ENCODE data around the gene PAX8.
"Not testable (repeated sequence)": the region's sequence is repeated elsewhere in the genome, so short reads cannot be mapped to it uniquely, and the experiment has no call there.

Gene PAX8

DNA sequence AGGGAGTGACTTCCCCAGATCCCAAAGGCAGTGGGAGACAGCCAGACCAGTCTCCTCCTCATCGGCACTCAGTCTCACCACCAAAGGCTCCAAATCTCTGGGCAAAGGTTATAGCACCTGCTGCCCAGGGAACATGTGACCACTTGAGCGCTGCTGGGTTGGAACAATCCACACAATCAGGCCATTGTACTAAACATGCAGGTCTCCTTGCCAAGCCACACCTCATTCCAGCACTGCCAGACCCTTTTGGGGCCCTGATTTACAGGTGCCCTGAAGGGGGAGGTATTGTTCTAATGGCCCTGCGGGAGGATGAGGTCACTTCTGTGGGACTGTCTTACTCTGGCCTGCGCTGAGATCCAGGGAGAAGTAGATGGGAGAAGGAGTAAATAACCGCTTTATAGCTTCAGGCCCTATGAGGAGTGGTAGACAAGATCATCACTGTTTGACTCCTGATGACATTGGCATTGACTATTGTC lies 10.0 kb upstream of the PAX8 start:
- DNase-seq (ENCODE audit: low spot score), result not testable (repeated sequence)

DNA sequence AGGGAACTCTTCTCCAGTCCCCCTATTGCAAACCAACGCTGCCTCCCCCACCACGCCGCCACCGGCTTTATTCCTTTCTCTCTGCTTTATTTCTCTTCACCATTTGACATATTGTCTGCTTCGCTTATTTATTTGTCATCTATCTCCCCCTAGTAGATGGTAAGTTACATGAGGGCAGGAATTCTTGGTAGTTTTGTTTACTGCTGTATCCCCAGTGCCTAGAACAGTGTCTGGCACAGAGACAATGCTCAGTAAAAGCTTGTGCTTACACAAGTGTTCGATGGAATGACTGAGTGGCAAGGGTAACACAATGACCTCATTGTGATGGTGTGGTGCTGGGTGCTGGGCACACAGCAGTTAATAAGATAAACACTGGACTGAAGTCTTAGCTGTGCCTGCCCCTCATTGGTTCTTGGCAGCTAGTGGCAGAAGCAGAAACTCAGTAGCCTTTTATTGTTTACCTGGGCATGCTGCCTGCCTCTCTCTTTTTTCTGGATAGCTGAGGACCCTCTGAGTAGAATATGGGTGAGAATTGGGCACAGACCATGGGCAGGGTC lies 9.5 kb upstream of the PAX8 start:
- not testable (repeated sequence) for DNase-seq (ENCODE audit: low spot score)

DNA sequence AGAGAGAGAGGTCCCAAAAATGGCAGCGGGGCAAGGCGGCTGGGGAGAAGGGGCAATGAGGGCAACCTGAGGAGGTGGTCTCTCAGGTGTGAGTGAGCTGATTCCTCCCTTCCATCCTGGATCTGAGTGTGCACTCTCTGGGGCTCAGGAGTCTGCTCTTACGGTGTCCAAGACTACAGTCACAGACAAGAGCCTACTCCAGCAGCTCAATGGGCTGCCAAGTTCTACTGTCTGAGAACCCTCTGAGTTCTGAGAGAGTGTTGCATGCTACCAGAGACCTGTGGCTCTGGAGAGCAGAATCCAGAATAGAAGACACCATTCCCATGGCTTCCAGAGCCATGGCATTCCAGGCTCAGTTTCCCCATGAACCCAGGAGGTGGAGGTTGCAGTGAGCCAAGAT lies 7.1 kb upstream of the PAX8 start:
- no peak for DNase-seq (ENCODE audit: low spot score)

DNA sequence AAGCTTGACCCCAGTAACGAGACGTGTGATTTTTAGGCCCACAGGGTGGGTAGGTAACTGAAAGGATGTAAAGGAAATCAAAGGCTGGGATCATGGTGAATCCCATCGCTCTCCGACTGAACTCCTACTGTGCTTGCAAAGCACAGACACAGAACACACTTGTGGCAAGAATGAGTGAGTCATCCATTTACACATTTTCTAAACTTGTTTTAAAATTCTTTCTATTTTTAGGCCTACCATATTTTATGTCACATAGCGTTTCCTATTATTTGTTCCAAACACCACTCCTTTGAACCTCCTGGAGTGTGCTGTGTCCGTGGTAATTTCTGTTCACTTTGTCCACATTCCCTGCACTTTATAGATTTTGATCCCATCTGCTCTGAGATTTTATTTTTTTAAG lies 6.3 kb upstream of the PAX8 start:
- DNase-seq (ENCODE audit: low spot score), result not testable (repeated sequence)

DNA sequence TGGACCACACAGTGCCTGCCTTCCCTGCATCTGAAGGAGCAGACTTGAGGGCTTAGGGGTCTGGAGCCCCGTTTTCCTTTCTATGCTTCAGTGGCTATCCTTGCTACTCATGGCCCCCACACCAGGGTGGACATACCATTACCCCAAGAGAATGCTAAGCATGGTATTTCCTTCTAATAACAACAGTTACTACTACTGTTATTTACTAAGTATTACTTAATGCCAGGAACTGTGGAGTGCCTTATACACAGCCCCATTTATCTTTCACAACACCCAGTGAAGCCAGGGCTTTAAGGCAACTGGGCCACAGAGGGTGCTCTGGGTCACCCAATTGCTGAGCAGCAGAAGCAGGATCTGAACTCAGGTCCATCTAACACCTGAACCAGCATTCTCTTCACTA lies 5.8 kb upstream of the PAX8 start:
- DNase-seq (ENCODE audit: low spot score), result no peak

DNA sequence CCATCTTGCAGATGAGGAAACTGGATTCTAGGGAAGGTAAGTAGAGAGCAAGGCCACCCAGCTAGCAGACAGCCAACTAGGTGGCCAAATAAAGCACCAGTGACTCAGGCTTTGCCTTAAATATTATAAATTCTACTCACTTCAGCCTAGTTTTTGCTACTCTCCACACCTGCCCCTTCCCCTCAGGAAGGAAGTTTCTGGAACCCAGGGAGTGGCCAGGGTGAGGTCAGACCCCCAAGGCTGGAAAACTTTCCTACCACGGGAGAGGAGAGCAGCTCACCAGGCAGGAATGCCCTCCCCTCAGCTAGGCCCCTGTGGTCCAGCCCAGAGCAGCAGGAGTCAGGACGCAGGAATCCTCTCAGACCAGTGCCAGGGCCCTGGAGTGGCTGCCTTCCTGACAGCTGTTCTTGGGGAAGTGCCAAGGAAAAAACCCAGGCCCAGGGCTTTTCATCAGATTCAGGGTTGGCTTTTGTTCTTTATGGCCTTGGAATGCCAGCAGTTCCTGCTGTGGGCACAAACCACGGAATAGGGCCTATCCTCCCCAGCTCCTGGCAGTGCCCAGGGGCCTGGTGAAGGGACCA lies 5.1 kb upstream of the PAX8 start:
- no peak for DNase-seq (ENCODE audit: low spot score)

DNA sequence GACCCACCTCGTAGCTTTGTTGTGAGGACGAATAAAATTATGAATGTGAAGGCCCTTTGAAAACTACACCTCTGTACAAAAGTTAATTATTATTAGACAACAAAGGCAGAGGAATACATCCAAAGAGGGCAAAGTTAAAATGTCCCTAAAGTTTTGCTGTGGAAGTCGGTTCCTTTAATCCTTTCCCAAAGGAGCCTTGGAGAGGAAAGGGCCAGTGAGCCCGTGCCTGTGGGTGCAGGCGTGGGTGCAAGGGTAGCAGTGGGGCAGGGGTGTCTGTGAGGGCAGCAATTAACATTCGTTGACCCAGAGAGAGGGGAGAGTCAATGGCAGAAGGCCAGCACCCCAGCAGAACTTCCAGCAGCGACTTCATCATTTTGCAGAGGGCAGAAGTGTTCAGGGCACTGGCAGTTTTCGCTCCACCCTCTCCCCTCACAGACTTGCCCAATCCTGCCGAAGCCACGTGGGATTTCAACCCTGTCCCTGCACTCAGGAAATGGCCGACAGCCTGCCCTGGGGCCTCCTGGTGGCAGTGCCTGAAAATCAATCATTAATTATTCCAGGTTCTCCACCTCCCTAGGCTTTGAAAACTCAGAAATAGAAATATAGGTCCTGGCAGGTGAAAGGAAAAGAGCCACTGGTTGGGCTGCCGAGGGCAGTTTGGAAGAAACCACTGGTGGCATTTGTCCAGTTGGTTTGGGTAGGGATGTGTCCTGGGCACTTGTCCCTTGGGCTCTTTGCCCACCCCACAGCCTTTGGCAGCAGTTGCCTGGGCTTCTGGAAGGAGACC lies 4.2 kb upstream of the PAX8 start:
- DNase-seq (ENCODE audit: low spot score), result no peak

DNA sequence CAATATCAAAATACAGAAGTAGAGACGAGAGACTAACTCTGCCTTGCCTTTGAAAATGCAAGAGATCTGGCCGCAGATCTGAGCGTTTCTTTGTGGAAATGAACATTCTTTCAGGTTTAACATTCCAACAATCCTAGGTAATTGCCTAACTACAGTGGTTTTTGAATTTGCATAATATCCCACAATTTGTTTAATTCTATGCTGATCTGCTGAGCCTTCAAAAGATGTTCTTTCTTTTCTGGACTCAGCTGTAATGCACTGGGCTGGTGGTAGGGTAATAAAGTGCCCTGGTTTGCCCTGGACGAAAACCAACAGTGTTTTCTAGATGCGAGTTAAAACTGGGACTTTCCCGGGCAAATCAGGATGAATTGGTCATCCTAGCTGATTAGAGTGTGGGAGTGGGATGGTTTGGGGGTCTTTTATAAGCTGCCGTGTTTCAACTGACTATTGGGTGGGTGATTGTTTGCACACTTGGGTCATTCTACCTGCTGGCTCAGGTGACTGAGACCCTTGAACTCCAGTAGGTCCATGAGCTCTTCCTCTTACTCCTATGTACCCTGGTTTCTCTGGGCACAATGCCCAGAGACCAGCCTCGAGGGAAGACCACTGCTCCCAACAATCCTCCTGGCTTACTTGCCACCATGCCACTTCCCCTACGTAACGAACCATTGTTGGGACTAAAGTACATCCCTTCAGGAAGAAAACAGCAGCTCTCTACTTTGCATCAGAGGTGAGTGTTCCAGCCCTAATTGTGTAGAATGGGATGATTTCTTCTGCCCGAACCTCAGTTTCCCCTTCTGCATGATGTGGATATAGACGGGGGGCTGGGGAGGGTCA lies 3.4 kb upstream of the PAX8 start:
- no peak for DNase-seq (ENCODE audit: low spot score)

DNA sequence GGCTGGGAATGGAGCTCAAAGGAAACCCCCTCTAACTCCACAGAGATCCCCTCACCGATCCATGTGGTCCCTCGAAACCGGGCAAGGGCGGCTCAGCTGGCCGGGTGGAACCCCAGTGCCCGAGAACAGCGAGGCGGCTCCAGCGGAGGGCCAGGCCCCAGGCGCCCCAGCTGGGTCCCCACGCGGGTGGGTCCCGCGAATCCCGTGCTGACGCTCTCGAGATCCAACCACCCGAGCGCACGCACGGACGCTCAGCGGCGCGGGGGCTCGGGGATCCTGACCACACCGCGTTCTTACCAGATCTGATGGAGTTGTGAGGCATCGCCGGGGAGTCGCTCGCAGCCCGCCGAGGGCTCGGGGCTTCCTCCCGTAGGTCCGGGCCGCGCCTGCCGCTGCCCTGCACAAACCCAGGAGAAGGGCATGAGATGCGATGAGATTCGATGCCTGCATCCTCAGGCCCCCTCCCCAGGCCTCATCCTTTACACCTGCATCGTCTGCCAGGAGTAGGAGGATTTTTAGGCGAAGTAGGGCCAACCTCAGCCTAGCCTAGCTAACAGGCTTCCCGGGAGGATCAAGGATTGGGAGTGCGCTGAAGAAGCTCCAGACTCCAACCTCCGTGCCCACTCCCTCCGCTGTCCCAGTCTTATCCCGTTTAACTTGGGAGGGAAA lies 514 bp downstream of the PAX8 start:
- DNase-seq (ENCODE audit: low spot score), result no peak

DNA sequence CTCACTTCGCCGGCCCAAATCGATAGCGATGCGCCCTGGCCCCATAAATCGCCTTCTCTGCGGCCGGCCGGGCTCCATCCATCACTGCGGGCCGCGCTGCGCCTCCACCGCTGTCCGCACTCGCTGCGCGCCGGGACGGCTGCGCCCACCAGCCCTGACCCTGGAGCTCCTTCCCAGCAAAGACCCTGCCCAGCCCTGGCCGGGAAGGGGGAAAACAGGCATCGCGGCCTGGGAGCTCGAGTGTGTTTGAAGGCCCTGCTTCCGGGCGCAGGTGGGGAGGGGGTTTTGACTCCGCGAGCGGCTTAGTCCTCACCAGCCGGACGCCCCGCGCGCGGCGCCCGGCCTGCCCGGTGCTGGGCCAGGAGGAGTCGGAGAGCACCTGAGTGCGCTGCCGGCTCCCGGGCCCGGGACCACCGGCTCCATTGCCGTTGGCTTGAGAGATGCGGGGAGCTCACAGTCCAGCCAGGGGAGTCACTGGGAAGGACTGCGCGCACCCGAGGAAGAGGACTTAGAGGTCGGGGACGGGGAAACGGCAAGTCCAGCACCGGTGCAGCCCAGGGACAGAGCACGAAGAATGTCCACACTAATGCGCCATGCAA lies 1.1 kb downstream of the PAX8 start:
- no peak for DNase-seq (ENCODE audit: low spot score)

DNA sequence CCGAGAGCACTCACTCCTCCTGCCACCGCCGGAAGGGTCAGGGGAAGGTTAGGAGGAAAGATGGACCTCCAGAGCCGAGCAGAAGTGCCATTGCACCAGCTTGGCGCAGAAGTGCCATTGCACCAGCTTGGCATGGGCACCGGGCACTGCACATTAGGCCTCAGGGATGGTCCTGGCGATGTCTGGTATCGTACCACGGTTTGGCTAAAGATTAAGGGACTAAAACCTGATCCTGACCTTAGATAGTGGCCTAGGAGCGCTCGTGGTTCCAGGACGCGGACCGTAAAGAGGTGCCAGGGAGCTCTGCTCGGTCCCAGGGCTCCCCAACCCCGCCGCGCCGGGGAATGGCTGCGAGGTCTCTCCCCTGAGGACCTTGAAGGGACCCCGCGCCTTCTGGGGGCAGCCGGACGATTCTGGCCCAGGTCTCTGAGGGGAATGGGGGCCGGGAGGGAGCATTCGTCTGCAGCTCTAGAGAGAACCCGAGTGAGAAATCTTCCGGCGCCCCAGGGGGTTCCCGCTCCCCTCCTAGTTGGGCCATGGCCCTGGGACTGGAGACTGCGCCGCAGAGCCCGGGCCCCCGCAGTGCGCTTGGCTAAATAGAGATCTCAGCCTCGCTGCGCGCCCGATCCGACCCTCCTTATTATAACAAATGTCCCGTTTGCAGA lies 1.8 kb downstream of the PAX8 start:
- no peak for DNase-seq (ENCODE audit: low spot score)

DNA sequence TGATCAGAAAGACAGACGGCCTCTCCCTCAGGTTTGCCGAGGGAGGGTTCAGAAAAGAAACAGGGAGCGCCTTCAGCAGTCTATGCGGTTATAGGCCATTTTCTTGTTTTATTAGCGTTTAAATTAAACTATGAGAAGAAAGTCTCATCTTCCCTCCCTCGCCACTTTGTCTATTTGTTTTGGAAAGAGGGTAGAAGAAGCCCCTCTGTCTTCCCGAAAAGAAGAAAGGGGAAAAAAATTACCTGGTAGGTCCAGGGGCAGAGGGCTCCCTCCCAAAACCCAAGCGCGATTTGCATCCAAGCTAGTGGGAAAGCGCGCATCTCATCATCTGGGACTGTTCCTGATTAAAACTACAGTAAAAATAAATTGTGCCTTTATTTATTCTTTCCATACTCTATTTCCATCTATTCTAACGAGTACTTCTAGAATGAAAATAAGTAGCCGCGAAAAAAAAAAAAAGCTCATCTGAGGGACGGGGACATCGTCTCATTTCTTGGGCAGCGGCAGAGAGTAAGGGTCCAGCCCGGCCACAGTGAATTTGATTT lies 2.4 kb downstream of the PAX8 start:
- no peak for DNase-seq (ENCODE audit: low spot score)

DNA sequence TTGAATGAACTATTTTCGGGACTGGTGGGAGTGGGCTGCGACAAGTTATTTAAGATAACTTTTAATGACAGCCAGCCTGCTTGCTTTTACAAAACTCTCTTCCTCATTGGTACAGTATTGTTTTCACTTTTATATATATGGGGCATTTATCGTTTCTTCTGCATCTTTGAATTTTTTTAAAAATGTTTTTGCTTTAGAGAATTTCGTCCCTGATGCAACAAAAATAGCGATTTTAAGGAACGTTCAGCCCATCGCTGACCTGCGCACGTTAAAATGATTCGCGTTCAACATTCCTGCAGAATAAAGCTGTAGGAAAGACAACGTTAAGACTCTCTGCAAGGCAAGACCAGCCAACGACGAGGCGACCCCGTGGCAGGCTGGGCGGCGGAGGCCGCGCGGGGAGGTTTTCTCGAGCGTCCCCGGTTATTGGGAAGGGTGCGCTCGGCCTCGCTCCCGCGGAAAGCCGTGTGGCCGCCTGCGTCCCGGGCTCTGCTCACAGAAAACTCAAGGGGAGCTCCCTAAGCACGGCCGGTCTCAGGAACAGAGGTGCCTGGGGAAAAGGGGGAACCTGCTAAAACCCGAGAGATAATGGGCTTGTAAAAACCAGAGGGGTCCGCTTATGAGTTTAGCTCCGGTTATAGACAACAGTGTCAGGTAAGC lies 3.0 kb downstream of the PAX8 start:
- DNase-seq (ENCODE audit: low spot score), result no peak

DNA sequence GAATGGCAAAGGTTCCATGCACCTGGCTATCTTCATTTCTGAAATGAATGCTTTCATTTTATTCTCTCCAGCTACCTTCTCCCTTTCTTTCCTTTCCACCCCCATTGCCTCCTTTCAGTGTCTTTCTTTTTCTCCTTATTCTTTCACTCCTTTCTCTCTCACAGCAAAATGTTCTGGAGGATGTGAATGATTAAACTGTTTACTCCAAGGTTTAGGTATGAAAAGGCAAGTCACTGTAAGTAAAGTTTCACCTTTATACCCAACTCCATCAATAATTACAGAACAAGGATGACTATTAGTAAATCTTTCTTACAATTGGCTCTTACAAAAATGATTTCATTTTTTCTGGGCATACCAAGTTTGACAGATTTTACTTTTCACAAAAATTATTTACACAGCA lies 4.3 kb downstream of the PAX8 start:
- DNase-seq (ENCODE audit: low spot score), result no peak

DNA sequence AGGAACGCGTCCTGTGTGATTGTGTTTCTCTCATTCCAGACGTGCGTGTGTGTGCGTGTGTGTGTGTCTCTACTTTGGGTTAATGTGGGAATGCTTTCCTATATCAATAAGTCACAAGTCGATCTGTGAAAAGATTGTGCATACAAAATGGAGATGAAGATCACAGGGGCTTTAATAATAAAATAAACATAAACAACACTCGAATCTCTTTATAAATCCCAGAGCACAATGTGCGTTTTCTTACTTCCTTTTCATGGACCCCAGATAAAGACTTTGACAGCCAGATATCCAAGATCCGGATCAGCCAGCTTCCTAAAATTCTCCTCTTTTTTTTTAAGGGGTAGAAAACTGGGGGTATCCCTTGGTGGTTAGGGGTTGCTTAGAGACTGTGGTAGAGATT lies 4.7 kb downstream of the PAX8 start:
- no peak for DNase-seq (ENCODE audit: low spot score)

DNA sequence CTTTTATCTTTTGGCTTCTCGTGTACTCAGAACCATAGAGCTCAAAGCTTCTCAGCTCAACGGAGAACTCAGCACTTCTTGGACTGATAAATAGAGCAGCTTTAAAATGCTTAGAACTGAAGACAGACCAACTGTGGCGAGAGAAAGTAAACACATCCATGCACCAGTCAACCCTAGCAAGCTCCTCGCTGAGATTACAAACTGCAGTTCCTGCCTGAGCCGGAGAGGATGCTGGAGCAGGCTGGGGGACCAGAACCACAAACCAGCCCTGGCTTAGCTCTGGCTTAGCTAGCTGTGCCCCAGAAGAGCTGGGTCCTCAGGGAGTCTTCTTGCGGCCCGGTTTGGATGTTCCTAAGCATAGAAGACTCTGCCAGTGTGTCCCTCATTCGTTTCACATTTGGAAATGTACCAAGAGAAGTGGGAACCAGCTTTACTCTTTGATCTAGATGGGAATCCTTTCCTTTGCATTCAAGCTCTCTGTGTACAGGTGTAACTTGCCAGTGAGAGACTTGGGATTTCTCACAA lies 5.6 kb downstream of the PAX8 start:
- peak; percentile 29 for DNase-seq (ENCODE audit: low spot score)

DNA sequence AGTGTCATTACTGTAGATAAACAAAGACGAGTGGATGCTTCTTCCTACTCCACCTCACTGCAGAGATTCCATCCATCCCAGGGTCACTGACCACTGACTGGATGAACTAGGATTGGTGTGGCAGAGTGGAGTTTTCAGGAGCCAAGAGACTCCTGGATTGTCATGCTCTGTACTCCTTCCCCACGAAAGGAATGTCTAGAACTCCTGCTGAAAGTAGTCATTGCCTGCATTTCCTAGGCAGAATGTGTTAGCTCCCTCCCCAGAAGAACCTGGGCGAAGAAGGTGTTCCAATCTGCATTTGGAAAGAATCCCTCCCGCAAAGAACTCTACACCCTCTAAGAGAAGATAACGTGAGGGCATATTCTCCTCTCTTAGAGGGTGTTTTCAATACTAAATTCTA lies 6.2 kb downstream of the PAX8 start:
- no peak for DNase-seq (ENCODE audit: low spot score)

DNA sequence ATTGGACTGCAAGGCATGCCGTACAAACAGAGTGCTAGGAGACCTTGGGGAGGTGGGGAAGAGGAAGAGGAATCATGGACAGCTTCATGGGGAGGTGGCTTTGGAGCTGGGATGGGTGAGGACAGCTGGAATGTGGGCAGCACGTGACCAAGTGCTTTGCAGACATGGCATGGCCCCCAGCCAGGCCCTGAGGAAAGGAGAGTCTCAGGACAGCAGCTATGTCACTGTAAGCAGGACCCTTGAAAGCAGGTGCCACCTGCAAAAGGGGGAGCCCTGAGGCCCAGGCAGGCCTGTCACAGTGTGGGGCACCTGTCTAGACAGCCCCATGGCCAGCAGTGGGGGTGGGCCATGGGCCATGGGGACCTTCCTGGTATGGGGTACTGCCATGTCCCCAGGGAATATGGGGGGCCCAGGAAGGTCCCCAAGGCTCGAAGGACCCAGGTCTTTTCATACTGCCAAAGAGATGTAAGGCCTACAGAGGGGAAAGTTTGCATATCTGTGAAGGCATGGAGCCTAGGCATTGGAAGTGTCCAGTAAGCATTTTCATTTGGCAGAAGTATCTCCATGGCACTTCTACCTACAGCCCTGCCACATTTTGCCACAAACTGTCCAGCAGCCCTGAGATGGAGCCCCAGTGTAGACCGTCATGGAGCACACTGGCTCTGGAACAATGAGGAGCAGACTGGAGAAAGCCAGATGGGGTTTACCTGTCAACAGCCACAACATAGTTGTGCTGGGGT lies 9.9 kb downstream of the PAX8 start:
- DNase-seq (ENCODE audit: low spot score), result no peak

DNA sequence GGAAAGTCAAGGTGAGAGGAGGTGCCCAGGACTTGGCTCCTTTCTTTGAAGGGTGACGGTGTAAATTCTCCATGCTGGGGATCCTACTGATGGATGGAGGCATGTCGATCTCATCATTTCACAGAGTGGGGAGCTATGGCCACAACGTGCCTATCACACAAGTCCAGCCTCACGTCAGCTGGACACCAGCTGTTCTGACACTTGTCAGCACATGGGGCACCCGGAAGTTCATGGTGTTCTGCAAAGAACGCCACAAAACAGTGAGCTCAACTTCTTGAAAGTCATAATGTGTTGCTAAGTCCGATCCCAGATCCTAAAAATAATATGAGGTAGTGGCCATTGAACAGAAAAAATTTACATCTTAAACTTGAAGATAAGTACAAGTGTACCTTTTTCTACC lies 12.3 kb downstream of the PAX8 start:
- no peak for DNase-seq (ENCODE audit: low spot score)
